NB4 (cell line): Measurements from ENCODE around the gene HDAC5.

Experiments
- MAX ChIP-seq: IDR thresholded peaks from 2 replicates; pipeline ENCODE4 v1.6.1; 2011; ENCODE audit warnings: low read depth, low read length
- MYC ChIP-seq: IDR thresholded peaks from 2 replicates; pipeline ENCODE4 v1.6.1; 2011; ENCODE audit warnings: low read depth, low read length
- POLR2A ChIP-seq: IDR thresholded peaks from 2 replicates; pipeline ENCODE4 v1.6.1; 2011; ENCODE audit warnings: mild to moderate bottlenecking; ENCODE audit not compliant: insufficient read length; ENCODE audit errors: extremely low read depth

- TF ChIP-seq MAX (no peak), POLR2A (no peak), MYC (no peak)
Measured at GRCh38 chr17:44045486-44045885, 78.0 kb downstream of the HDAC5 start.
